ENCODE data around the gene FSCN2. TPM values are rescaled to one million over a fixed set of nuclear protein-coding genes. Genes with fewer than 3 reads are reported as not detected.

Gene FSCN2
- total RNA-seq, 1 experiment from 2014 or later: 1.6 TPM

DNA sequence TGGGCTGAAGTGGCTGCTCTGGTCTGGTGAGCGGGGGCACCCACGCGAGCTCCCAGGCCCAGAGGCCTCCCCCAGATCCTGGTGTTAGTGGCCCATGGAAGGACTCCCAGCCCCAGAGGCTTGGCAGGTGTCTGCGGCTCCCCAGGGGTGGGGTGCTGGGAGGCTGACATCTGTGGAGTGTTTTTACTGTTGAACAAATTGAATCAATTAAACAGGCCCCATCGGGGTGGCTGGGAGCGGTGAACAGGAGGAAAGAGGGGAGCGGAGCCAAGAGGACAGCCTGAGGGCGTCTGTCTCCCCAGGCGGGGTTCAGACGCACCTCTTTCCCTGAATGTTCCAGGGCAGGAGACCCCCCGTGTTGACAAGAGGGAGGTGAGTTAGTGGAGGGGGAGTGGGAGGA is 45.5 kb upstream of the FSCN2 start:
- Histone ChIP-seq H3K79me1 (ENCODE audit: insufficient read depth, low read depth, low read length, poor library complexity, severe bottlenecking) (no peaks in the 10 kb centered on the region), H3K79me2 (ENCODE audit: insufficient read depth, low read length) (no peaks in the 10 kb centered on the region), H3K27me3 (ENCODE audit: insufficient read depth, low read length) (peaks cover 12% of the 10 kb centered on the region; the same call in 1 of the 2 replicates), H3K9me3 (ENCODE audit: control insufficient read depth, low read depth, low read length) (no peaks in the 10 kb centered on the region), H3K9ac (ENCODE audit: extremely low read depth, insufficient read length, low read length) (no peak overlapping the region), H2AFZ (ENCODE audit: low read length) (no peak overlapping the region), H2BK12ac (ENCODE audit: insufficient read length, low read depth, low read length) (no peak overlapping the region), H4K8ac (replicated peaks; ENCODE audit: insufficient read length, low read depth, low read length) (no peak overlapping the region), H3K56ac (ENCODE audit: insufficient read length, low read depth, low read length) (no peak overlapping the region), H3K23me2 (ENCODE audit: insufficient read length, low read depth, low read length, poor library complexity, severe bottlenecking) (peaks cover 7% of the 10 kb centered on the region), H2BK120ac (ENCODE audit: low read depth, low read length, poor library complexity, severe bottlenecking) (no peak overlapping the region), H3K4me1 (ENCODE audit: insufficient read depth, low read length) (no peaks in the 10 kb centered on the region; the same call in 1 of the 2 replicates), H2BK5ac (ENCODE audit: insufficient read length, low read length) (no peak overlapping the region), H3K18ac (ENCODE audit: insufficient read length, low read depth, low read length) (no peak overlapping the region), H3T11ph (ENCODE audit: low read length) (no peak overlapping the region), H4K91ac (ENCODE audit: insufficient read length, low read depth, low read length) (no peak overlapping the region), H3K4ac (ENCODE audit: low read depth, low read length) (no peak overlapping the region), H4K5ac (ENCODE audit: insufficient read length, low read depth, low read length) (no peak overlapping the region), H4K20me1 (ENCODE audit: control insufficient read depth, insufficient read depth, insufficient read length) (no peaks in the 10 kb centered on the region), H2AK5ac (ENCODE audit: insufficient read length, low read length) (no peak overlapping the region), H2BK20ac (ENCODE audit: low read depth, low read length, poor library complexity, severe bottlenecking) (no peak overlapping the region), H3K4me2 (ENCODE audit: insufficient read depth, insufficient read length, low read length) (no peak overlapping the region), H3K27ac (ENCODE audit: insufficient read length, low read depth, low read length) (no peak overlapping the region), H3K14ac (ENCODE audit: insufficient read depth, low read length) (no peak overlapping the region), H2BK15ac (ENCODE audit: low read depth, low read length) (no peak overlapping the region), H3K23ac (ENCODE audit: insufficient read length, low read depth, low read length) (no peak overlapping the region)
- Mint-ChIP-seq H3K4me1 (peaks cover 4 to 6% of the 10 kb centered on the region in 2 experiments), H3K27ac (no peak overlapping the region), H3K36me3 (ENCODE audit: insufficient read depth in 1 of 3, low read depth in 3 of 3) (no peaks in the 10 kb centered on the region), H3K9me3 (peaks cover 0 to 3% of the 10 kb centered on the region in 2 experiments; a peak in 1 of 5 replicates), H3K27me3 (ENCODE audit: low read depth) (peaks cover 75% of the 10 kb centered on the region), H3K4me3 (no peak overlapping the region)
- WGBS (ENCODE audit: extremely low coverage, insufficient read length, low lambda C conversion rate): no CpG with 5 or more reads among the region's 11 CpGs
- DNase-seq: no peak
- TF ChIP-seq, protein P1, sequence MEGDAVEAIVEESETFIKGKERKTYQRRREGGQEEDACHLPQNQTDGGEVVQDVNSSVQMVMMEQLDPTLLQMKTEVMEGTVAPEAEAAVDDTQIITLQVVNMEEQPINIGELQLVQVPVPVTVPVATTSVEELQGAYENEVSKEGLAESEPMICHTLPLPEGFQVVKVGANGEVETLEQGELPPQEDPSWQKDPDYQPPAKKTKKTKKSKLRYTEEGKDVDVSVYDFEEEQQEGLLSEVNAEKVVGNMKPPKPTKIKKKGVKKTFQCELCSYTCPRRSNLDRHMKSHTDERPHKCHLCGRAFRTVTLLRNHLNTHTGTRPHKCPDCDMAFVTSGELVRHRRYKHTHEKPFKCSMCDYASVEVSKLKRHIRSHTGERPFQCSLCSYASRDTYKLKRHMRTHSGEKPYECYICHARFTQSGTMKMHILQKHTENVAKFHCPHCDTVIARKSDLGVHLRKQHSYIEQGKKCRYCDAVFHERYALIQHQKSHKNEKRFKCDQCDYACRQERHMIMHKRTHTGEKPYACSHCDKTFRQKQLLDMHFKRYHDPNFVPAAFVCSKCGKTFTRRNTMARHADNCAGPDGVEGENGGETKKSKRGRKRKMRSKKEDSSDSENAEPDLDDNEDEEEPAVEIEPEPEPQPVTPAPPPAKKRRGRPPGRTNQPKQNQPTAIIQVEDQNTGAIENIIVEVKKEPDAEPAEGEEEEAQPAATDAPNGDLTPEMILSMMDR (conservative IDR thresholded peaks at IDR 0.05): no peak
